Measurements from ENCODE around the gene HOXD13. TPM values are rescaled to one million over a fixed set of nuclear protein-coding genes. Genes with fewer than 3 reads are reported as not detected.

HOXD13 gene
- total RNA-seq, 2 experiments from 2014 or later: not detected

GRCh38 chr2:176097820-176098365 lies 5.4 kb downstream of the HOXD13 start:
- CTCF ChIA-PET (ENCODE audit: unreplicated experiment): interaction anchor here (0.5 to 0.6 kb wide), 2 partner anchors 11 to 521 kb away, joined by 3 read pairs; no protein-coding TSS in a partner anchor
- H3K4me2 ChIP-seq (ENCODE audit: low read length): peak overlapping the region; percentile 81
- no peaks in the 10 kb centered on the region for H3K36me3 ChIP-seq (ENCODE audit: insufficient read depth, low read length)
- no peak for DNase-seq (ENCODE audit: low spot score)
- H3K4me1 ChIP-seq (ENCODE audit: insufficient read depth, low read length, poor library complexity, severe bottlenecking): peaks cover 14% of the 10 kb centered on the region
- no peaks in the 10 kb centered on the region for H4K20me1 ChIP-seq (ENCODE audit: insufficient read depth, low read length)
- POLR2A ChIA-PET: interaction anchor here (0.5 to 0.6 kb wide), 2 partner anchors 128 to 408 kb away, joined by 3 read pairs; no protein-coding TSS in a partner anchor
- H3K4me3 ChIP-seq (ENCODE audit: low read depth, low read length, poor library complexity, severe bottlenecking): peak overlapping the region; percentile 63
- no peaks in the 10 kb centered on the region for H3K9me3 ChIP-seq (ENCODE audit: low read length)
- no peak overlapping the region for H3K27ac ChIP-seq (ENCODE audit: low read depth, low read length, poor library complexity, severe bottlenecking)
- no peaks in the 10 kb centered on the region for H3K79me2 ChIP-seq (ENCODE audit: insufficient read depth, low read depth, low read length)
- no peaks in the 10 kb centered on the region for H3K9me2 ChIP-seq (ENCODE audit: insufficient read depth, low read length)
- BruUV-seq (replicated peaks): no TSS peak
- TF ChIP-seq EZH2phosphoT487 (IDR thresholded peaks at IDR 0.05; ENCODE audit: borderline replicate concordance, low read depth, low read length): no peak
- peak; percentile 38; the same call in 1 of the 2 replicates for TF ChIP-seq CTCF (conservative IDR thresholded peaks at IDR 0.05; ENCODE audit: low read length)
- peak overlapping the region; percentile 96 for H2AFZ ChIP-seq (ENCODE audit: low read length)
- intact Hi-C loops (cut with micrococcal nuclease; ENCODE audit: unreplicated experiment): loop anchor here (1.0 kb wide), 2 partner anchors 408 to 732 kb away; no protein-coding TSS in a partner anchor

- Histone ChIP-seq H3K4me2 (ENCODE audit: low read length) (peak overlapping the region; percentile 81; the same call in 1 of the 2 replicates), H2AFZ (ENCODE audit: low read length) (no peak overlapping the region), H4K20me1 (ENCODE audit: insufficient read depth, low read length) (no peaks in the 10 kb centered on the region), H3K4me3 (ENCODE audit: low read depth, low read length, poor library complexity, severe bottlenecking) (no peak overlapping the region), H3K9me2 (ENCODE audit: insufficient read depth, low read length) (no peaks in the 10 kb centered on the region), H3K9me3 (ENCODE audit: low read length) (no peaks in the 10 kb centered on the region), H3K79me2 (ENCODE audit: insufficient read depth, low read depth, low read length) (no peaks in the 10 kb centered on the region), H3K36me3 (ENCODE audit: insufficient read depth, low read length) (no peaks in the 10 kb centered on the region), H3K4me1 (ENCODE audit: insufficient read depth, low read length, poor library complexity, severe bottlenecking) (peaks cover 14% of the 10 kb centered on the region), H3K27ac (ENCODE audit: low read depth, low read length, poor library complexity, severe bottlenecking) (no peak overlapping the region)
- intact Hi-C loops (cut with micrococcal nuclease; ENCODE audit: unreplicated experiment): no loop called here
- no peak for DNase-seq (ENCODE audit: low spot score)
- POLR2A ChIA-PET: interaction anchor here (0.5 kb wide), 1 partner anchor 409 kb away, joined by 3 read pairs; no protein-coding TSS in a partner anchor
- no peak for TF ChIP-seq EZH2phosphoT487 (IDR thresholded peaks at IDR 0.05; ENCODE audit: borderline replicate concordance, low read depth, low read length)
- TF ChIP-seq CTCF (conservative IDR thresholded peaks at IDR 0.05; ENCODE audit: low read length): no peak
- BruUV-seq (replicated peaks): no TSS peak
- CTCF ChIA-PET (ENCODE audit: unreplicated experiment): no interaction called here
Measured at GRCh38 chr2:176098366-176099158, 6.0 kb downstream of the HOXD13 start.
